GM12878 (cell line): Measurements from ENCODE around the gene REV3L. TPM values are rescaled to one million over a fixed set of nuclear protein-coding genes. Genes with fewer than 3 reads are reported as not detected.
A peak's percentile ranks its signal among the peaks of the same experiment; 100 is the strongest.

Experiments
- ATAC-seq: fragments of 200-7000 bp; cut with Tn5 transposase; 3 replicates; pipeline ENCODE4 v1.9.1; 2020; ENCODE audit warnings: mild to moderate bottlenecking, moderate library complexity
- BruUV-seq: library from RNA; stranded (reverse); fragments of 400-500 nt; replicated peaks from 2 replicates; lab custom pipeline; 2021; lab: Mats Ljungman, UMichigan
- CTCF ChIA-PET: fragments of 300-600 bp; sonication (Branson Sonifier 250); formaldehyde crosslinking; extraction: SDS; loops from one replicate; lab custom pipeline; 2021; ENCODE audit warnings: inconsistent platforms; lab: Yijun Ruan, JAX
- POLR2A ChIA-PET: fragments of 350-600 bp; formaldehyde crosslinking; extraction: SDS; loops from one replicate; lab custom pipeline; 2021; ENCODE audit warnings: inconsistent platforms; lab: Charles Lee
- RAD21 ChIA-PET: fragments of 300-600 bp; sonication (Branson Sonifier 250); formaldehyde crosslinking; loops from one replicate; lab custom pipeline; 2023; ENCODE audit warnings: antibody characterized with exemption; ENCODE audit not compliant: unreplicated experiment; lab: Charles Lee
- SMC1A ChIA-PET: fragments of 300-600 bp; sonication (Branson Sonifier 250); formaldehyde crosslinking; loops from one replicate; lab custom pipeline; 2023; ENCODE audit not compliant: unreplicated experiment, uncharacterized antibody; lab: Charles Lee
- DNase-seq: peaks from one replicate; pipeline ENCODE4 v3.0.0-alpha.2; 2011; ENCODE audit warnings: low read depth, low spot score
- FAIRE-seq: peaks from 3 replicates; lab custom pipeline; 2011; peaks lifted over from hg19 to GRCh38; lab: Jason Lieb, UNC
- H2AFZ ChIP-seq: 2 replicates; pipeline ENCODE4 v1.6.0; 2011; ENCODE audit warnings: low read depth, low read length, control low read depth; ENCODE audit not compliant: control insufficient read depth
- H3K27ac ChIP-seq: 2 replicates; pipeline ENCODE4 v1.5.1; 2011; ENCODE audit warnings: control low read depth; ENCODE audit not compliant: control insufficient read depth, insufficient read depth
- H3K27me3 ChIP-seq, 2 experiments: replicated peaks in 1 of 2; 2 replicates each; pipeline versions ENCODE4 v1.6.0 to v1.6.1; 2011; ENCODE audit warnings: low read length in 1 of 2; ENCODE audit not compliant: control insufficient read depth in 2 of 2, insufficient read depth in 2 of 2
- H3K36me3 ChIP-seq, 2 experiments: 2 replicates each; pipeline ENCODE4 v1.5.1; 2011; ENCODE audit warnings: low read length in 1 of 2; ENCODE audit not compliant: control insufficient read depth in 2 of 2, insufficient read depth in 2 of 2
- H3K4me1 ChIP-seq: 2 replicates; pipeline ENCODE4 v1.6.1; 2011; ENCODE audit warnings: mild to moderate bottlenecking, low read length, moderate library complexity, mixed read lengths; ENCODE audit not compliant: control insufficient read depth, insufficient read depth
- H3K4me2 ChIP-seq: 2 replicates; pipeline ENCODE4 v1.6.0; 2011; ENCODE audit warnings: control low read depth; ENCODE audit not compliant: control insufficient read depth, insufficient read depth
- H3K4me3 ChIP-seq: fragments of 200-600 bp; sonication (generic); 2 replicates; pipeline ENCODE4 v1.5.1; 2016
- H3K79me2 ChIP-seq: 2 replicates; pipeline ENCODE4 v1.6.0; 2011; ENCODE audit warnings: low read length; ENCODE audit not compliant: control insufficient read depth, insufficient read depth
- H3K9ac ChIP-seq: 2 replicates; pipeline ENCODE4 v1.8.0; 2011; ENCODE audit warnings: low read length, control low read depth, mixed read lengths; ENCODE audit not compliant: control insufficient read depth, insufficient read depth
- H3K9me3 ChIP-seq: replicated peaks from 3 replicates; pipeline ENCODE4 v1.5.1; 2011; ENCODE audit warnings: mild to moderate bottlenecking, low read length; ENCODE audit not compliant: control insufficient read depth, insufficient read depth
- H4K20me1 ChIP-seq: 2 replicates; pipeline ENCODE4 v1.6.0; 2011; ENCODE audit not compliant: control insufficient read depth, insufficient read depth
- BACH1 ChIP-seq: fragments of 450-650 bp; IDR thresholded peaks from 2 replicates; pipeline ENCODE4 v1.6.1; 2017; ENCODE audit warnings: mild to moderate bottlenecking, borderline replicate concordance
- CHD2 ChIP-seq: IDR thresholded peaks from 2 replicates; pipeline ENCODE4 v1.6.1; 2011; ENCODE audit warnings: low read depth, low read length, improper control_type of control experiment, borderline replicate concordance
- IRF3 ChIP-seq: fragments of 450-650 bp; IDR thresholded peaks from 2 replicates; pipeline ENCODE4 v1.6.1; 2014; ENCODE audit warnings: mild to moderate bottlenecking
- JUNB ChIP-seq: IDR thresholded peaks from 2 replicates; pipeline ENCODE4 v1.6.1; 2016; ENCODE audit warnings: antibody characterized with exemption, mild to moderate bottlenecking
- MYB ChIP-seq: fragments of 150-350 bp; IDR thresholded peaks from 2 replicates; pipeline ENCODE4 v1.6.1; 2014; ENCODE audit warnings: mild to moderate bottlenecking, low read depth, low read length, borderline replicate concordance
- NKRF ChIP-seq: fragments of 450-650 bp; conservative IDR thresholded peaks from 2 replicates; pipeline ENCODE4 v1.6.1; 2017; ENCODE audit warnings: mild to moderate bottlenecking, moderate library complexity
- SIX5 ChIP-seq: IDR thresholded peaks from 2 replicates; pipeline ENCODE4 v1.6.1; 2011; ENCODE audit warnings: mild to moderate bottlenecking, low read depth, low read length, moderate library complexity; ENCODE audit not compliant: severe bottlenecking
- SMAD5 ChIP-seq: IDR thresholded peaks from 2 replicates; pipeline ENCODE4 v1.6.1; 2016; ENCODE audit warnings: antibody characterized with exemption, low read depth
- SPI1 ChIP-seq: IDR thresholded peaks from 2 replicates; pipeline ENCODE4 v1.6.1; 2011; ENCODE audit warnings: low read depth, mild to moderate bottlenecking, low read length, moderate library complexity, borderline replicate concordance; ENCODE audit not compliant: insufficient read depth
- TBL1XR1 ChIP-seq: IDR thresholded peaks from 2 replicates; pipeline ENCODE4 v1.6.1; 2012; ENCODE audit warnings: low read depth, low read length, improper control_type of control experiment
- WGBS: methylation state at CpG from one replicate; pipeline ENCODE4 v1.1.6; 2016; ENCODE audit warnings: low lambda C conversion rate; ENCODE audit not compliant: insufficient replicate concordance, insufficient coverage; ENCODE audit errors: missing lambda C conversion rate; 5-methylcytosine and 5-hydroxymethylcytosine counted together
- in situ Hi-C: fragments of 300-500 bp; cut with MboI; formaldehyde crosslinking; loops from 9 replicates; pipeline ENCODE4 v1.14.3; 2018; ENCODE audit warnings: mixed read lengths
- intact Hi-C: fragments of 100-400 bp; cut with micrococcal nuclease; formaldehyde crosslinking; loops from one replicate; pipeline ENCODE4 v1.14.2; 2022; ENCODE audit not compliant: unreplicated experiment
- polyA plus RNA-seq, 11 experiments: library from polyadenylated mRNA; depleted of rRNA in 4 of 11; unstranded in 6 of 11; stranded (reverse) in 5 of 11; fragments of >200 nt; fragmentation: Nextera tagmentation in 4 of 11; fragmentation: Illumina TruSeq in 1 of 11; extraction: Ambion mirVana in 4 of 11; extraction: Trizol in 1 of 11; gene quantifications; 1 replicate in 1 of 11; 2 replicates in 10 of 11; pipeline versions ENCODE4 v1.2.1 to v1.2.3, GENCODE V29; 2011 to 2016; ENCODE audit warnings: inconsistent platforms in 2 of 11, missing spikeins in 2 of 11, low read depth in 1 of 11
- total RNA-seq, 4 experiments: library from RNA; depleted of rRNA in 3 of 4; stranded (reverse); fragments of >200 nt in 3 of 4; fragmentation: Illumina TruSeq in 1 of 4; extraction: Trizol in 1 of 4; gene quantifications; 2 replicates each; pipeline versions ENCODE4 v1.2.1 to v1.2.3, GENCODE V29; 2013 to 2021
- TF ChIP-seq, protein P1 (sequence below): fragments of 450-650 bp; IDR thresholded peaks from 2 replicates; pipeline ENCODE4 v1.6.1; 2017; ENCODE audit warnings: antibody characterized with exemption, mild to moderate bottlenecking, moderate library complexity
- TF ChIP-seq, protein P2 (sequence below): IDR thresholded peaks from 2 replicates; pipeline ENCODE4 v1.6.1; 2011; ENCODE audit warnings: mild to moderate bottlenecking, low read depth, low read length, moderate library complexity; ENCODE audit not compliant: insufficient replicate concordance
- TF ChIP-seq, protein P3 (sequence below): IDR thresholded peaks from 2 replicates; pipeline ENCODE4 v1.6.1; 2012; ENCODE audit warnings: low read depth, low read length, improper control_type of control experiment

The REV3L gene
- total and polyA plus RNA-seq, 10 of the 15 experiments (the other 5 are each of a cell fraction or from before 2014, with no cell fraction given) = 7.6 to 33.6 (median 21.5) TPM

- TF ChIP-seq, protein P1, sequence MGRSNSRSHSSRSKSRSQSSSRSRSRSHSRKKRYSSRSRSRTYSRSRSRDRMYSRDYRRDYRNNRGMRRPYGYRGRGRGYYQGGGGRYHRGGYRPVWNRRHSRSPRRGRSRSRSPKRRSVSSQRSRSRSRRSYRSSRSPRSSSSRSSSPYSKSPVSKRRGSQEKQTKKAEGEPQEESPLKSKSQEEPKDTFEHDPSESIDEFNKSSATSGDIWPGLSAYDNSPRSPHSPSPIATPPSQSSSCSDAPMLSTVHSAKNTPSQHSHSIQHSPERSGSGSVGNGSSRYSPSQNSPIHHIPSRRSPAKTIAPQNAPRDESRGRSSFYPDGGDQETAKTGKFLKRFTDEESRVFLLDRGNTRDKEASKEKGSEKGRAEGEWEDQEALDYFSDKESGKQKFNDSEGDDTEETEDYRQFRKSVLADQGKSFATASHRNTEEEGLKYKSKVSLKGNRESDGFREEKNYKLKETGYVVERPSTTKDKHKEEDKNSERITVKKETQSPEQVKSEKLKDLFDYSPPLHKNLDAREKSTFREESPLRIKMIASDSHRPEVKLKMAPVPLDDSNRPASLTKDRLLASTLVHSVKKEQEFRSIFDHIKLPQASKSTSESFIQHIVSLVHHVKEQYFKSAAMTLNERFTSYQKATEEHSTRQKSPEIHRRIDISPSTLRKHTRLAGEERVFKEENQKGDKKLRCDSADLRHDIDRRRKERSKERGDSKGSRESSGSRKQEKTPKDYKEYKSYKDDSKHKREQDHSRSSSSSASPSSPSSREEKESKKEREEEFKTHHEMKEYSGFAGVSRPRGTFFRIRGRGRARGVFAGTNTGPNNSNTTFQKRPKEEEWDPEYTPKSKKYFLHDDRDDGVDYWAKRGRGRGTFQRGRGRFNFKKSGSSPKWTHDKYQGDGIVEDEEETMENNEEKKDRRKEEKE = no peak
- TF ChIP-seq JUNB = peak; percentile 18; the same call in 1 of the 2 replicates
- TF ChIP-seq, protein P2, sequence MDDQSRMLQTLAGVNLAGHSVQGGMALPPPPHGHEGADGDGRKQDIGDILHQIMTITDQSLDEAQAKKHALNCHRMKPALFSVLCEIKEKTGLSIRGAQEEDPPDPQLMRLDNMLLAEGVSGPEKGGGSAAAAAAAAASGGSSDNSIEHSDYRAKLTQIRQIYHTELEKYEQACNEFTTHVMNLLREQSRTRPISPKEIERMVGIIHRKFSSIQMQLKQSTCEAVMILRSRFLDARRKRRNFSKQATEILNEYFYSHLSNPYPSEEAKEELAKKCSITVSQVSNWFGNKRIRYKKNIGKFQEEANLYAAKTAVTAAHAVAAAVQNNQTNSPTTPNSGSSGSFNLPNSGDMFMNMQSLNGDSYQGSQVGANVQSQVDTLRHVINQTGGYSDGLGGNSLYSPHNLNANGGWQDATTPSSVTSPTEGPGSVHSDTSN = no peak
- TF ChIP-seq, all 136 proteins: peak for 2
Observed at GRCh38 chr6:111524735-111525134, 41.7 kb upstream of the REV3L start (continued).

DNA sequence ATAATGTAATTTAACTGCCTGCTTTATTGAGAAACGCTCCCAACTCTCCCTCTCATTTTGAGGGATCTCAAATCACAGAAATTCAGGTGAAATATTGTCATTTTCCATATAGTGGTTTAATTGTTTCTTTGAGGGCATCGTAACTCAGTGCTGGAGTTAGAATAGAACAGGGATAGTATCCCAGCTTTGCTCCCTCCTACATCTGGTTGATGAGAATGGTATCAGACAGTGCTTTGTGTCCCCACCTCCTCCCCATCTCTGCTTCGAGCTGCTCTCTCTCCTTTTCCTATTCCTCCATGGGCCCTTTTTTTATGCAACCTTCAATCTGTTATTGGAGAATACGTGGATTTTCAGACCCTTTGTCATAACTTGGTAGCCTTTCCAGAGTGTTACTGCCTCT is 41.2 kb upstream of the REV3L start:
- whole genome bisulfite sequencing = 88% methylated on average over 4 of the region's 4 CpGs

More for the DNA sequence above, 41.2 kb upstream of the REV3L start:
- no peak for FAIRE-seq
- Histone ChIP-seq H3K27me3 (no peaks in the 10 kb centered on the region), H3K4me2 (no peak overlapping the region), H2AFZ (no peak overlapping the region), H3K9me3 (no peaks in the 10 kb centered on the region), H4K20me1 (no peaks in the 10 kb centered on the region), H3K27ac (no peak overlapping the region), H3K4me3 (no peak overlapping the region), H3K79me2 (no peaks in the 10 kb centered on the region), H3K4me1 (no peaks in the 10 kb centered on the region), H3K9ac (no peak overlapping the region), H3K36me3 (no peaks in the 10 kb centered on the region)
- ATAC-seq = no peak
- TF ChIP-seq MYB (no peak), SIX5 (no peak), IRF3 (no peak), BACH1 (no peak), NKRF (no peak), SMAD5 (no peak), TBL1XR1 (no peak), CHD2 (no peak), SPI1 (no peak)
- TF ChIP-seq, protein P3, sequence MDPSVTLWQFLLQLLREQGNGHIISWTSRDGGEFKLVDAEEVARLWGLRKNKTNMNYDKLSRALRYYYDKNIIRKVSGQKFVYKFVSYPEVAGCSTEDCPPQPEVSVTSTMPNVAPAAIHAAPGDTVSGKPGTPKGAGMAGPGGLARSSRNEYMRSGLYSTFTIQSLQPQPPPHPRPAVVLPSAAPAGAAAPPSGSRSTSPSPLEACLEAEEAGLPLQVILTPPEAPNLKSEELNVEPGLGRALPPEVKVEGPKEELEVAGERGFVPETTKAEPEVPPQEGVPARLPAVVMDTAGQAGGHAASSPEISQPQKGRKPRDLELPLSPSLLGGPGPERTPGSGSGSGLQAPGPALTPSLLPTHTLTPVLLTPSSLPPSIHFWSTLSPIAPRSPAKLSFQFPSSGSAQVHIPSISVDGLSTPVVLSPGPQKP = no peak
- CTCF ChIA-PET = interaction anchor here (0.7 to 2.0 kb wide), 2 partner anchors 85 to 265 kb away, joined by 3 to 8 read pairs; a partner anchor contains a TSS
- in situ Hi-C loops = no loop called here
- DNase-seq = no peak
- POLR2A ChIA-PET = interaction anchor here (1.5 kb wide), 1 partner anchor 25 kb away, joined by 3 read pairs; no protein-coding TSS in a partner anchor
- SMC1A ChIA-PET = interaction anchor here (1.5 to 1.6 kb wide), 2 partner anchors 10 to 15 kb away, joined by 4 to 5 read pairs; no protein-coding TSS in a partner anchor
- intact Hi-C loops = no loop called here
- BruUV-seq = no TSS peak
- RAD21 ChIA-PET = interaction anchor here (0.6 to 1.1 kb wide), 2 partner anchors 33 to 228 kb away, joined by 3 read pairs; no protein-coding TSS in a partner anchor
